GM19324 (cell line): Measurements from ENCODE around the gene ICA1L.
"Not testable (repeated sequence)": the region's sequence is repeated elsewhere in the genome, so short reads cannot be mapped to it uniquely, and the experiment has no call there.

Source experiments
- ATAC-seq: cut with Tn5 transposase; IDR thresholded peaks from one replicate; pipeline ENCODE4 v1.9.1; 2021; ENCODE audit warnings: mild to moderate bottlenecking, moderate library complexity; ENCODE audit not compliant: unreplicated experiment, low FRiP score

The ICA1L gene

DNA sequence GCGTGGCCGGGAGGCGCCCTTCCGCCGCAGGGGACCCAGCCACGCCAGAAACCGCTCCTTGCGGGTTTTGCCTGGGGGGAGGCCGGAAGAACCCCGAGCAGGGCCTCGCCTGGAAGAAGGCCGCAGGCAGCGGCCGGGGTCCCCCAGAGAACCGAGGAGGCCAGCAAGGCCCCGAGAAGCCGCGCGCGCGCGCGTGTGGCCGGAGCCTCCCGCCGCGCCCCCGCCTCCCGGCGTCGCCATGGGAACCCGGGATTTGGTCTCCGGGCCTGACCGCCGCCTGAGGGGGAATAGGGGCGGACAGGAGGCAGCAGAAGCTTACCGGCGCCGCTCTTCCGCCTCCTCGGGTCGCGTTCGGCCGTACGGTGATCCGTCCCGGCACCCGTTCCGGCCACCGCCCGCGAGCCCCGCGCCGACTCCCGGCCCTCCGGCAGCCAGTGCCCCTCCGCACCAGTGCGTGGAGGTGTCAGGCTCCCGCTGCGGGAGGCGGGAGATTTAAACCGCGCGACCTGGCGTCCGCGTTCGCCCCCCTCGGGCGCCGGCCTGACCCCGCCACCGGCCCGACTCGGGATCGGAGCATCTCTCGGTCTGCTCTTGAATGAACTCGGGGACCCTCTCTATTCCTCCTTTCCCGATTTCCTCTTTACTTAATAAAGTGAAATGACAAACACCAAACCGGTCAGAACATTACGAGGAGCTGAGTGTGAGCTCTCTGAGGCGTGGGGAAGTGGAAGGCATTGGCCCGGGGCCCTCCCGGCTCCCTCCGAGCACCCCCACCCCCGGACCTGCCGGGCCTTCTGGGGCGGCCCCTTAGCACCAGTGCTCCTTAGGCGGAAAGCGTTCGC, at the start of gene ICA1L:
TSS of gene ICA1L (minus strand) at position 467 of the 842 bp plus-strand sequence. CDS start 42,757 bp downstream, outside the sequence.
- peak; percentile 71 for ATAC-seq

DNA sequence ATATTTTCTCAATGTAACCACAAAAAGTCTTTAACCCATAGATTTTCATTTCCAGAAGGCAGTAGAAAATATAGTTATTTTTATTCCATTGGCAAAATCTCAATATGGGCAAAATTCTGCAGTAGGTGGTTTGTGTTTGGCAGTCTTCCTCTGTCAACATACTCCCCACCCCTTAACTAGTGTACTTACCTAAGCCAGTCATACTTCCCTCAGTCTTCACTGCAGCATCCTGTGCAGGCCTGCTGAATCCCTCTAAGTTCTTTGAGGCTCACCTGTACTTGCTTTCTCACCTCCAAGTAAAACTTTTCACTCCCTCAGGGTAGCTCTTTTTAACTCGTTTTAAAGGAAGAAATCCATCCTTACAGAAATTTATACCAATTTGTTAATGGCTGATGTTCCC, 47.3 kb upstream of the ICA1L start:
- ATAC-seq, result no peak

DNA sequence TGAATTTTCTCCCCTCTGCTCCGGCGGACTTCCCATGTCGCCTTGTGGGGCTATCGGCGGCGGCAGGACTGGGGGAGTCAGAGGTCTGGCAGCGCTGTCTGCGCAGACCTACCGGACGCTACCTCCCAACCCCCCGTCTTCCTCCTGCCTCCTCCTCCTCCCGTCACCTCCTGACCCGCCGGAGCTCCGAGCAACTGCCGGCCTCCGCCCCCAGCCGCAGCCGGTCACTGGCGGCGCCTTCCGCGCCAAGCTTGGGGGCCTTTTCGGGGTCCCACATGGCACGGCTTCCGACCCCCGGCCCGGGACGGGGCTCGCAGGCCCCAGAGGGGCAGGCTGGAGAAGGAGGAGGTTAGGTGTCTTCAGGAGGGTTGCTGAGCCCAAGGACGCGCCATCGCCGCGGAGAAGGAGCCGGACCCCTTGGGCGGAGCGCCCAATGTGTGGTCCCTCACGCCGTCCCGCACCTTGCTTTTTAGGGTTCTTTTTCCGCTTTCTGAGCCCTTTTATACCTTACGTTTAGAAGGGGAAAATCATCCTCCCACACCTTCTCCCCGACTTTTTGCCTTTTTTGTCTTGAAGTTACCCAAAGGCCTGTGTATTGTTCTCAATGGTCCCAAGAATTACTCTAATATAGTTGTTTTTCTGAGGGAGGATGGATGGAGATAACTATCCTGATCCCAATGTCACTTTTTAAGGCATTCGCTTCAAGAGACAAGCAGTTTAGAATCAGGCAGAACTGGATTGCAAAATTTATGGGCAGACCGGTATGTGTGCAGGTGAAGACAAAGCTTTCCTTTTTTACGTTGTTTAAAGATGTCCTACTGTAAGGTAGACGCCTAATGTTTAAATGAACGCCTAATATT, 41.0 kb upstream of the ICA1L start:
- peak; percentile 58 for ATAC-seq

DNA sequence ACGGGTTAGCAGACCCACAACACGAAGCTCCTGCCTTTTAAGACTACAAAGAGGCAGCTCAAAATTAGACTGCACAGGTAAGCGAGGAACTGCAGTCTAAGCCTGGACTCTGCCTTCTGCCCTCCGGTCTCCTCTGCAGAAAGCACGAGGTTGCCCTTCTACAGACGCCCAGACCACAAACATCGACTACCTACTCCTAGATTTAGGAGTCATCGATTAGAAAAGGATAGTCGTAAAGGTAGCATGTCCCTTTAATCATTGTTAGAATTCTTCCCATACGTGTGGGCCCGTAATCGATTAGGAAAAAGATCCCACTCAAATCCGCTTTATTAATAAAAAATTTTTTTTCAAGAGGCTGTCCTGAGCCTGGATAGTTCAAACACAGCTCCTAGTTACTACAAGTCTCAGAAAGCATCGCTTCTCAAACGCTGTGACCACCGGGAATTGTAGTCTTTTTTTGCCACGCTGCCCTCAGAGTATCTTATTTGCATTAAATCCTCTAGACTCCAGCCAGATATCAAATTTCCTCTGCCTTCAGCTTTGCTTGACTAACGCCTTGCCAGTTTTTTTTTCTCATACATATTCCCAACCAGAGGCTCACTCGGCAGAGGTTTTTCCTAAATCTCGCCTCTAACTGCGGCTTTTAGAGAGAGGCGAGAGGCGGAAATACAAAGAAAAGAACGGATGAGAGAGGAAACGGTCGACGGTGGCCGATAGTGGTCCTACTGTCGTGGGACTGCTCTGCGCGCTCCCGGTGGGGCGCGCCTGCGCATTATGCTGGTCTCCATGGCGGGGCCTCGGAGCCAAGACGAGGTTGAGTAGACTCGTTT, 40.2 kb upstream of the ICA1L start, which contains the start of the genes CARF and WDR12:
TSS of gene CARF (plus strand) at position 764 of the 830 bp plus-strand sequence. CDS start 29,628 bp downstream, outside the sequence.
TSS of gene WDR12 (minus strand) at position 162 of the 830 bp plus-strand sequence. CDS start 197 bp downstream, outside the sequence.
- peak; percentile 85 for ATAC-seq

DNA sequence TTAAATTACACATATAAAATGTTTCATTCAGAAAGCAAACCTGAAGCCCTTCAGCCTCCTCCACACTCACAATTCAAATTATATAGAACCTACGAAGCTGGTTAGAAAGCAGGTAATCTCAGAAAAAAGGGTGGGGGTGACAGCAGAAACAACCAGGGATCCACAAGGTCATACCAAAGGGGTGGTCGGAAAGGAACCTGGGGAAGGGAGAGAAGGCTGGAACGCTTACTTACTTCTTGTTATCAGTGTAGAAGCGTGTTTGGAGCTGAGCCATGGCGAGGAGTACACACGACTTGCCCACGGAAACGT, 39.6 kb upstream of the ICA1L start:
- peak; percentile 22 for ATAC-seq

DNA sequence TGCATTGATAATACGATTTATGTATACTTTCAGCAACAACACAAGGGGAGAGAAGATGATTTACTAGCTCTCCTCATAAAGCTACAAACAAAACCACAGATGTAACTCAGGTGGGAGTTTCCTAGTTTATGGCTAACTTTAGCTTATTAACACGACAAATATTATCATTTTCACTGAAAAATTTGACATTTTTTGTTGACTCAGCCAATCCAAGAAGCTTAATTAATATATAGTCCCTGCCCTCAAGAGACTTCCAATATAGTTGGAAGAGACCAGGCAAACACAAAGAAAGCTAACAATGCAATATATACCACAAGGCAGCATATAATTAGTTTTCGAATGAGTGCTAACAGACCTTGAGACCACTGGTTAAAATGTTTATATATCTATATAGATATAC, 39.1 kb upstream of the ICA1L start:
- no peak for ATAC-seq

DNA sequence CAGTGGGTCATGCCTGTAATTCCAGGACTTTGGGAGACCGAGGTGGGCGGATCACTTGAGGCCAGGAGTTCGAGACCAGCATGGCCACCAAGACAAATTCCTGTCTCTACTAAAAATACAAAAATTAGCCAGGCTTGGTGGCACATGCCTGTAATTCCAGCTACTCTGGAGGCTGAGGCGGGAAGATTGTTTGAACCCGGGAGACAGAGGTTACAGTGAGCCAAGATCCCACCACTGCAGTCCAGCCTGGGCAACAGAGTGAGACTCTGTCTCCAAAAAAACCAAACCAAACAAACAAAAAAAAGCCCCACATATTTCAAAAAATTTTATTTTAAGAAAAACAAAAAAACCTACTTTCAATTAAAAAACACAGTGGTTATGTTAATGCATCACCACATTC, 38.7 kb upstream of the ICA1L start:
- ATAC-seq, result not testable (repeated sequence)

DNA sequence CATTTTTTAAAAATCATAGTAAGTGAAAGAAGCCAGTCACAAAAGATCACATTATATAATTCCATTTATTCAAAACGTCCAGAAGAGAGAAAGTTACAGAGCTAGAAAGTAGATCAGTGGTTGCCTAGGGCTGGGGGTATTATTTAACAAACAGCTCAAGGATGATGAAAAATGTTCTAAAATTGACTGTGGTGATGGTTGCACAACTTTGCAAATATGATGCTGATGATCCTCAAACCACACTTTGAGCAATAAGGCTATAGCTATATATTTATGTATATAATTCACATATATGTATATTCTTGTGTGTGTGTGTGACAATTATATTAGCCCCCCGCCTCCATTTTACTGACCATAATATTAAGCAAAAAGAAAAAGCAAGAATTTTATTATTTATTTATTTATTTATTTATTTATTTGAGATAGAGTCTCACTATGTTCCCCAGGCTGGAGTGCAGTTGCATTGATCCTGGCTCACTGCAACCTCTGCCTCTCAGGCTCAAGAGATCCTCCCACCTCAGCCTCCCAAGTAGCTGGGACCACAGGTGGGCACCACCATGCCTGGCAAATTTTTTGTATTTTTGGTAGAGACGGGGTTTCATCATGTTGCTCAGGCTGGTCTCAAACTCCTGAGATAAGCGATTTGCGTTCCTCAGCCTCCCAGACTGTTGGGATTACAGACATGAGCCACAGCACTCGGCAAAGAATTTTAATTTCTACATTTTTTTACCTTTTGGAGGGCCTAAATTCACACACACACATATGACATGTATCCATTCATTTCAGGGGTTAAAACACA, 38.0 kb upstream of the ICA1L start:
- ATAC-seq, result no peak

DNA sequence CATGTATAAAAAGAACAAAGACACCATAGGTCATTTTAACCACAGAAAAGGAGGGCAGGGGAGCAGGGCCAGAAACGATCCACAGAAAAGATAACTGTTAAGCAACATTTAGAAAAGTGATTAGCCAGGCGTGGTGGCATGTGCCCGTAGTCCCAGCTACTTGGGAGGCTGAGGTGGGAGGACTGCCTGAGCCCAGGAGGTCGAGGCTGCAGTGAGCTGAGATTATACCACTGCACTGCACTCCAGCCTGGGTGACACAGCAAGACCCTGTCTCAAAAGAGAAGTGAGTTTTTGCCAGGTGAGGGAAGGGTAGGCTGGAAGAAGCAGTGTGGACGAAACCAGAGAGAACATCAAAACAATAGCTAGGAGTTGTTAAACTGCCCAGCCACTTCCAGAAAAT, 36.6 kb upstream of the ICA1L start:
- ATAC-seq, result no peak

DNA sequence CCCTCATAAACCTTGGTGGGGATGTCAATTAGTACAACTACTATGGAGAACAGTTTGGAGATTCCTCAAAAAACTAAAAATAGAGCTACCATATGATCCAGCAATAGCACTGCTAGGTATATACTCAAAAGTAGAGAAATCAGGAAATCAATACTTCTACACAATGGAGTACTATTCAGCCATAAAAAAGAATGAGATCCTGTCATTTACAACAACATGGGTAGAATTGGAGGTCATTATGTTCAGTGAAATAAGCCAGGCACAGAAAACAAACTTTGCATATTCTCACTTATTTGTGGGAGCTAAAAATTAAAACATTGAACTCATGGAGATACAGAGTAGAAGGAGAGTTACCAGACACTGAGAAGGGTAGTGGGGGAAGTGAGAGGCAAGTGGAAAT, 33.9 kb upstream of the ICA1L start:
- not testable (repeated sequence) for ATAC-seq

DNA sequence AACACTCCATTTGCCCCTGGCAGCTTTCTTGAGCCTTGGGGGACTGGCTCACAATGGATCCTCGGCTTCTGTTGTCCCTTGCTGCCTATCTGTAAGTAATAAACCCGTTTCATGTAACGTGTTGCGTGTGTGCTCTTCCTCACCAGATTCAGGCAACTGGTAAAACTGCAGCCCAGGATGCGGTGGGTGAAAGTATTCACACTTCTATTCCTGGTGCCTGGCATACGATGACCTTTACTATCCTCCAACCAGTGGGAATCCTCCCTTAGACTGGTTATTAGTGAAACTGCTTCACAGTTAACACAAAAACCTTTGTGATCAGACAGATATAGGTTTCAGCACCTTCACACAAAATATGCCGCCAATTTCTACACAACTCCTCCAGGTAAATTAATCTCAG, 13.6 kb upstream of the ICA1L start:
- no peak for ATAC-seq

DNA sequence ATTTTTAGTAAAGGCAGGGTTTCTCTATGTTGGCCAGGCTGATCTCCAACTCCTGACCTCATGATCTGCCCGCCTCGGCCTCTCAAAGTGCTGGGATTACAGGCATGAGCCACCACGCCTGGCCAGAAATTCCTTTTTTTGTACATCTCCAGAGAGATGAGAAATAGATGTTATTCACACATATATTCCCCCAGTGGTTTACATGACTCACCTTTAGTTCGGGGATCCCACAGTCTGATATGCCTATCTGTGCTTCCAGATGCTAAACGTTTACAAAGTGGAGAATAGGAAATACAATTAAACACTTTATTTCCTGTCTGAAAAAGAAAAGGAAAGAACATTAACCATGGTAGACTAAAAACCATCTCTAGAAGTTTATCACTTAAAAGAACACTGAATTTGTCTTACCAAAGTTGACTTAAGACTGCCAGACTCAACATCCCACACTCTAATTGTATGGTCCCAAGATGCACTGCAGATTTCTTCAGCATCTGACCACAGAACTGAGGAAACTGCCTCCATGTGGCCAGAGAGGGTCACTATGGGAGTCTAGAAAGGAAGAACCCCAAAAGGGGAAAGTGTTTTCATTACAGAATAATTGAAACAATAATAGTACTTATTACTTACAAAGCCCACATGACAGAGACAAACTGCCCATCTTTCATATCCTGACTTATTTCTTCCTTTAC, 12.6 kb upstream of the ICA1L start:
- no peak for ATAC-seq

DNA sequence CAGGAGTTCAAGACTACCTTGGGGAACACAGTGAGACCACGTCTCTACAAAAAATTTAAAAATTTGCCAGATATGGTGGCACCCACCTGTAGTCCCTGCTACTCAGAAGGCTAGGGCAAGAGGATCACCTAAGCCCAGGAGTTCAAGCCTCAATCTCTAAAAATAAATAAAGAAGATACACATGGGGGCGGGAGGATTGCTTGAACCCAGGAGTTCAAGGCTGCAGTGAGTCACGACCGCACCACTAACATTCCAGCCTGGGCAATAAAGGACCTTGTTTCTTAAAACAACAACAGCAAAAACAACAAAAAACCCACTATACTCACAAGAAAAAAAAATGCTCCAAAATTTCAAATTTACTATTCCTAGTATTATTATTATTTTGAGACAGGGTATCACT, 10.0 kb upstream of the ICA1L start:
- no peak for ATAC-seq

DNA sequence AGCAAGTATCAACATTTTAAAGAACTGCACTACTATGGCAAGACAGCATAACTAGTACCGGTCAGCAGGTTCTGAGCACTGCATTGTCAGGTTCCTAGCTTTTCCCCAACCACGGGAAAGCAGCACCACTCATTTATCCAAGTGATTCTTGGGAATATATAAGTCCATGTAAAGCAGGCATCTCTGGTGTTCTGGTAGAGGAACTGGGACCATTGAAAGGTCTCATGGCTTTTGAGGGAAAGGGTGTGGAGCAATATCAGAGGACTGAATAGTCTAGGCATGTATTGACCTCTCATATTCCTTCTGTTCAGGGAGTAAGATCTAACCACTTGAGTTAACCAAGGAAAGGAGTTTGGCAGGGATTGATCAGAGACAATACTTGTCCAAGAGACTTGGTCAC, 6.1 kb upstream of the ICA1L start:
- no peak for ATAC-seq

DNA sequence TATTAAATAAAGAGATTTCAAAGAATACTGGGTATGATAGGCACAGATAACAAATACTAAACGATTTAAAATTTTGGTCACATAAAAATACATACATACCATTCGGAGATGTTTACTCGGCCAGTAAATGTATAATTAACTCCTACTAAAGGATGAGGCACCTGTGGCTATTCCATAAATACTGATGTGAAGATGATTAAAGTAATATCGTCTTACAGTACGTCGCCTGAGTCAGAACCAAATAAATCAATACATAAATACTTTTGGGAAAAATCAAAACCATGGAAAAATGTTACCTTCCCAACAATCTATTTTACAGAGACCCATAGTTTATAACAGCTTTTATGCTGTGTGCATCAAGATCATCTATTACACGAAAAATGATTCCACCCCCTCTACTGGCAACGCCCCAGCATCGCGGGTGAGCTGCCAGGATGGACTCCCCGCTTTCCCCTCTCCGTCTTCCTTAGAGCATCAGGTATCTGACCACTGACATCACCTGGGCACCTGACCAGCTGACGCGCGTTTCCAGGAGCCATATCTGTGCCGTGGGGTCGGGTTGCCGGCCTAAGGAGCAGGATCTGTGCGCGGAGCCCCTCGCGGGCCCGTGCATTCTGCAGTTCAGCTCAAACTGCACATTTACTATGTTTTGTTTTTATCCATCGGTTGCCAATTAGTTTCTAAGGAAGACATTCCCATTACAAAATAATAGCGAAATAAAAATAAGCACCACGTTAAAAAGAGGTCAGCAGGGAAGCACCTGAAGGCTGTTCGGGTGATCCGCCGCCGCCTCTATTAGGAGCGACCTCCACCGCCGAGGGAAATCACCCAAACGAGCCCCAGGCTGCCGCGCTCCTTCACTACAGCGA, 901 bp downstream of the ICA1L start:
- ATAC-seq, result peak; percentile 77

DNA sequence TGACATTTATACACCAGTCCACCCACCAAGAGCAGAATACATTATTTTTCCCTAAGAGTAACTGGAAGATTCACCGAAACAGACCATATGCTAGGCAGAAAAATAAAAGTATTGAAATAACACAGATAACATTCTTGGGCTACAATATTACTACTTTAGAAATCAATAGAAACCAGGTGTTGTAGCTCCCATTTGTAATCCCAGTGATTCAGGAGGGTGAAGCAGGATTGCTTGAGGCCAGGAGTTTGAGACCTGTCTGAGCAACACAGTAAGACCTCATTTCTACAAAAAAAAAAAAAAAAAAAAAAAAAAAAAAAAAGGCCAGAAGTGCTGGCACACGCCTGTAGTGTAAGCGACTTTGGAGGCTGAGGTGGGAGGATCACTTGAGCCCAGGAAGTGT, 9.6 kb downstream of the ICA1L start:
- ATAC-seq, result no peak

DNA sequence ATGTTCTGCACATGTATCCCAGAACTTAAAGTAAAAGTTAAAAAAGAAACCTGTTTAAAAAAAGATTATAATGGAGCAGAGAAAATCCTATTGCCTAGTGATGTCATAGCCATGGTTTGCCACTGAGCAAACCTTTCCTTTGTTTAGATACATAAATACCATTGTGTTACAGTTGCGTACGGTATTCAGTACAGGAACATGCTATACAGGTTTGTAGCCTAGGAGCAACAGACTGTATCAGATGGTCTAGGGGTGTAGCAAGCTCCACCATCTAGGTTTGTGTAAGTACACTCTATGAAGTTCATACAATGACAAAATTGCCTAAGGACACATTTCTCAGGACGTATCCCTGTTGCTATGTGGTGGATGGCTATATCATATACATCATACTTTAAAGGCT, 13.0 kb downstream of the ICA1L start:
- ATAC-seq, result no peak

DNA sequence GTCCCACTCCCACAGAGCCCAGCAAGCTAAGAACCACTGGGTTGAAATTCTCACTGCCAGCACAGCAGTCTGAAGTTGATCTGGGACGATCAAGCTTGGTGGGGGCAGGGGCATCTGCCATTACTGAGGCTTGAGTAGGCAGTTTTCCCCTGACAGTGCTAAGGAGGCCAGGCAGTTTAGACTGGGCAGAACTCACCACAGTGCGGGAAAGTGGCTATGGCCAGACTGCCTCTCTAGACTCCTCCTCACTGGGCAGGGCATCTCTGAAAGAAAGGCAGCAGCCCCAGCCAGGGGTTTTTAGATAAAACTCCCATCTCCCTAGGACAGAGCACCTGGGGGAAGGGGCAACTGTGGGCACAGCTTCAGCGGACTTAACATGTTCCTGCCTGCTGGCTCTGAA, 22.2 kb downstream of the ICA1L start:
- not testable (repeated sequence) for ATAC-seq
